Measurements from ENCODE around the gene MTMR12.

DNA sequence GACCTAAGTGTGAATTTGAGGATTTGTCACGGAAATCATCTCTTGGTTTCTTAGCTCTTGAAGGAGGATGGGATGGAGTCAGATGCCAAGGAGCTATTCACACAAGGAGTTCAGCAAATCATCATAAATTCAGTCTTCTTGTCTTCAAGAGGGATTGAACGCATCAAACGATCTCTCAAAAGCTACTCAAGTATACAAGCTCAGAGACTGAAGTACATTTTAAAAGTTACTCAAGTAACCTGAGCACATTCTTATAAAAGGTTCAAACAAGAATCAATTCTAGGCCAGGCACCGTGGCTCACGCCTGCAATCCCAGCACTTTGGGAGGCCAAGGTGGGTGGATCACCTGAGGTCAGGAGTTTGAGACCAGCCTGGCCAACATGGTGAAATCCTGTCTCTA lies 117.5 kb downstream of the MTMR12 start:
- TF ChIP-seq, protein P1, sequence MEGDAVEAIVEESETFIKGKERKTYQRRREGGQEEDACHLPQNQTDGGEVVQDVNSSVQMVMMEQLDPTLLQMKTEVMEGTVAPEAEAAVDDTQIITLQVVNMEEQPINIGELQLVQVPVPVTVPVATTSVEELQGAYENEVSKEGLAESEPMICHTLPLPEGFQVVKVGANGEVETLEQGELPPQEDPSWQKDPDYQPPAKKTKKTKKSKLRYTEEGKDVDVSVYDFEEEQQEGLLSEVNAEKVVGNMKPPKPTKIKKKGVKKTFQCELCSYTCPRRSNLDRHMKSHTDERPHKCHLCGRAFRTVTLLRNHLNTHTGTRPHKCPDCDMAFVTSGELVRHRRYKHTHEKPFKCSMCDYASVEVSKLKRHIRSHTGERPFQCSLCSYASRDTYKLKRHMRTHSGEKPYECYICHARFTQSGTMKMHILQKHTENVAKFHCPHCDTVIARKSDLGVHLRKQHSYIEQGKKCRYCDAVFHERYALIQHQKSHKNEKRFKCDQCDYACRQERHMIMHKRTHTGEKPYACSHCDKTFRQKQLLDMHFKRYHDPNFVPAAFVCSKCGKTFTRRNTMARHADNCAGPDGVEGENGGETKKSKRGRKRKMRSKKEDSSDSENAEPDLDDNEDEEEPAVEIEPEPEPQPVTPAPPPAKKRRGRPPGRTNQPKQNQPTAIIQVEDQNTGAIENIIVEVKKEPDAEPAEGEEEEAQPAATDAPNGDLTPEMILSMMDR (IDR thresholded peaks at IDR 0.05; ENCODE audit: extremely low read depth in 1 of 2, insufficient read depth in 1 of 2, low read depth in 1 of 2, low read length in 2 of 2), result no peak
- no peak for TF ChIP-seq POLR2A (IDR thresholded peaks at IDR 0.05; ENCODE audit: low read depth, low read length)
- TF ChIP-seq MYC (IDR thresholded peaks at IDR 0.05; ENCODE audit: low read depth, low read length), result no peak
- TF ChIP-seq, protein P2, sequence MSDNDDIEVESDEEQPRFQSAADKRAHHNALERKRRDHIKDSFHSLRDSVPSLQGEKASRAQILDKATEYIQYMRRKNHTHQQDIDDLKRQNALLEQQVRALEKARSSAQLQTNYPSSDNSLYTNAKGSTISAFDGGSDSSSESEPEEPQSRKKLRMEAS (IDR thresholded peaks at IDR 0.05; ENCODE audit: insufficient read depth, insufficient read length), result no peak
- no peak for TF ChIP-seq EZH2 (IDR thresholded peaks at IDR 0.05; ENCODE audit: borderline replicate concordance, low read depth, low read length, severe bottlenecking)
- TF ChIP-seq POLR2AphosphoS5 (IDR thresholded peaks at IDR 0.05; ENCODE audit: insufficient read depth, low read depth, low read length), result no peak
- no peak for TF ChIP-seq FOS (IDR thresholded peaks at IDR 0.05; ENCODE audit: borderline replicate concordance, insufficient read depth, low read length)
